HG03280 (cell line): ENCODE measurements around the gene KCTD2.
"Not testable (repeated sequence)": the region's sequence is repeated elsewhere in the genome, so short reads cannot be mapped to it uniquely, and the experiment has no call there.

Source experiments
- ATAC-seq: cut with Tn5 transposase; IDR thresholded peaks from one replicate; pipeline ENCODE4 v1.9.1; 2021; ENCODE audit warnings: mild to moderate bottlenecking, moderate library complexity; ENCODE audit not compliant: unreplicated experiment

Gene KCTD2

DNA sequence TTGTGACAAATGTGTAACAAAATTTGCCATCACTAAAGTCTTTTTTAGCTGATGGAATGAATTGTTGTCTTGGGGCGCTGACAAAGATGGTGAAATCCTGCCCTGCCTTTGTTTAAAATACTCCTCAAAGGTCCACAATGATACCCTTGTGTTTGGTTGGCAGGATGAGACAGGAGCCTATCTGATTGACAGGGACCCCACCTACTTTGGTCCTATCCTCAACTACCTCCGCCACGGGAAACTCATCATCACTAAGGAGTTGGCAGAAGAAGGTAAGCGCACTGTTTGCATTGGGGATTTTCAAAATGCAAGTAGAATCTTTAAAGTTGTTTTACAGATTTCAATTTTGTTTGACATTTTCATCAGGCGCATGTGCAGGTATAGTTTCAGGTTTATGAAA is 2.0 kb downstream of the KCTD2 start:
- ATAC-seq: no peak

DNA sequence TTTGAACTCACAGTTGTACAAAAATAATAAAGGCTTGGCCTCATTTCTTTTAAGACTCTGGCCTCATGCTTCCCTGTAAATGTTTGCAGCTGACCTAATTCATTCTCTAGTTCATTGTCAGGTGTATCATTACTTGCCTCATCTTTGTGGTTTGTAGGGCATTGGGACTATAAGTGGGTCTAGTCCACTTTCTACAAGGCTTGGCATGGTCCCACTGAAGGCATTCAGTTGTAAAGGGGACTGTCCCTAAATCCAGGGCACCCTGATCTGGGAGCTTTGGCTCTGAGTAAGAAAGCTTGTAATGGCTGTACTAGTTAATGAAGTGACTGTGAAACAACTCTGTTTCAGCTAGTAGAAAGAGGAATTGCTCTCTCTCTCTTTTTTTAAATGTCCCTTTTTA is 2.7 kb downstream of the KCTD2 start:
- ATAC-seq: no peak

DNA sequence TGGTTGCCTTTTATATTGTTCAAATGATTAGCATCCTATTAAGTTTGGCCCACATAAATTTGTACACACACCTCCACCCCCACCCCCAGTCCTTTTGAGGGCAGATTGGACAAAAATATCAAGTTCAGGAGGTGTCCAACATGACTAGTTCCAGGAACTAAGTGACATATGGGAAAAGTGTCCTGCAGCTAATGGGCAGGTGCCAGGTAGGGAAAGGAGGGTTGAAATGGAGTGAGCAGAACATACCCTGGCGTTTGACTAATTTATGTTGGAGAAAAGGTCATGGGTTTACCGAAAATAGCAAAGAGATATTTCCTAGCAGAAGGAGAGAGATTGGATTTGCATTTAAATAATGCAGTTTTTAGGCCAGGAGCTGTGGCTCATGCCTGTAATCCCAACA is 4.9 kb downstream of the KCTD2 start:
- no peak for ATAC-seq

DNA sequence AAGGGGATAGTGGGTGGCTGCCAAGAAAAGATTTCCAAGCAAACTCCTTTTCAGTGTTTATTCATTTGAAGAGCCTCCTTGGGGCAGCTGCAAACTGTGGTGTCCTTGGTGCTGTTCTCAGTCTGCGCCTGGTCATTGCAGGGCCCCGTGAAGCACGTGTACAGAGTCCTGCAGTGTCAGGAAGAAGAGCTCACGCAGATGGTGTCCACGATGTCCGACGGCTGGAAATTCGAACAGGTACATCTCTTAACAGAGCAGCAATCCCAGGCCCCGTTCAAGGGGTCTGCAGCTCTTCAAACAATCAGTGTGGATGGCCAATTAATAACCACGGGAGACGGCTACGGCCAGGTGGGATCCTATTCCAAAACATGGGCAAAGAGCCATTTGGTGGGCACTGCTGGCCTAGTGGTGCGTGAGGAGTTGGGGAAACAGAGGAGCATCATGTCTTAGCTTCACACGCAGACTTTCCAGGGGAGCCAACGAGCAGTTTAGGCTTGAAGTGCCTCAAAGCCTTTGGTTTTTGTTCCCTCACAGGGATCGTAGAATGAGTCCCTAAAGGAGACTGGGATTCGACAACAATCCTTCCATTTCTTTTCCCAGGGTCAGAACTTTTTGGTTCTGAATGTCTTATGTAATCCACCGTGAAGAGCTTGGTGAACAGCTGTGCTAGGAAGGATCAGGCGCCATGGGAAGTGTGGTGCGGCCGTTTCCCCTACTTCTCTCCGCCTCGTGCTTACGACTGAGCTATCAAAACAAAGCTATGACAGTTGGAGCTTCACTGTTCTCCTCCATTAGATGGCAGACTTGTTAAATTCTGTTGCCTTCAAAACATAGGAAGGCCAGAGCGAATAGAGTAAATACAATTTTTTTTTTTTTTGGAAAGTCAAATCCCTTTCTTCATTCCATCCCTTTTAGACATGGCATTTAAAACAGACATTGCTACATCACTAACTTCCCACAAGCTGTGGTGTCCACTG is 12.6 kb downstream of the KCTD2 start:
- no peak for ATAC-seq

DNA sequence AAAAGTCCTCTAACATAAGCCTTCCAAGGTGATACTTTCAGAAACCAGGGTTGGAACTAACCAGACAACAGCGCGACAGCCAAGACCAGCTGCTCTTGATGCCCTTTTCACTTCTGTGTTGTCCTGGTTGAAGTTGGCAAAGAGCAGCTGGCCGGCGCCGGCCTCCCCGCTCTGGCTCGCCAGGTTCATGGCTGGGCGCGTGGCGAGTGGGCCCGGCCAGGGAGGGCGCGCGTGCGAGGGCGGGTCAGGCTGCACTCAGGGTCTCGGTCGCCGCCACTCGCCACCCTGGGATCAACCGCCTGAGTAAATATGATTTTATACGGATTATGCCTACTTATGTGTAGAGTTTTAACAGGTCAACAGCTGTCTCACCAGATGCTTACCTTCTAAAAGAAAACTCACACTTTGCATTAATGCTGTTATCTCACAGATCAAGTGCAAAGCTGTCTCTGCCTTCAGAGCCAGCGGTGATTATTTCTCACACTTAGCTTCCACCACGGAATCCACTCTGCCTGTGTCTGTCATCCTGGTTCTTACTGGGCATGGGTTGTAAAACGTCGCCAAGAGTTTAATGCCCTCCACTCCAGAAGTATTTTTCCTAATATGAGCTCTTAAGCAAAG is 13.5 kb downstream of the KCTD2 start:
- no peak for ATAC-seq

DNA sequence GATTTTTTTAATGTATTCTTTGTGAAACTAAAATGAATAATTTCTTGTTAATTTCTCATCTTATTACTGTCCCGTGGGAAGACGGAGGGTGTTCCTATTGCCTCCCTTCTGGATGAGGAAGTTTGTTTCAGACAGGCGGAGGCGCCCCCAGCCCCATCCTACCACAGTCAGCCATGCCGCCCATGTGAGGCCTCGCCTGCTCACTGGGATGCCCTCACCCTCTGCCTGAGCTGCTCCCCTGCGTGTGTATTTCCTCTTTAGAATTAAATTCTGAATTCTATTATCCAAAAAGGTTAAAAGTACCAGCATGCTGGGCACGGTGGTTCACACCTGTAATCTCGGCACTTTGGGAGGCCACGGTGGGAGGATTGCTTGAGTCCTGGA is 14.0 kb downstream of the KCTD2 start:
- no peak for ATAC-seq

DNA sequence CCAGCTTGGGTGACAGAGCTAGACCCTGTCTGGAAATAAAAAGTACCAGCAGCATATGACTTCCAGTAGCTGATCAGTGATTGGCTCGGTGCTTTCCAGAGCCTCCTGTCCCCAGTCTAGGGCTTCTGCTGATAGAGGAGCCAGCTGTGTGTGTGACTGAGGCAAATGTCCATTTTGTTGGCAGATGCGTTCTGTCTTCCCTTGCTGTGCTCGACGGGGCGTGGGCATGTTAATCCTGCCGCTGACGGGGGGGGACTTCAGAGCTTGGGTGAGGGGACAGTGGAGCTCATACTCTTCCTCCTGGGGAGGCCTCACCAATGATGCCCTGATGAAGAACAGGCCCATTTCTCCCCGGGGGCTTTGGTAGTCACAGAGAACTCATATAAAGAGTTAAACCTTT is 14.6 kb downstream of the KCTD2 start:
- ATAC-seq: no peak

DNA sequence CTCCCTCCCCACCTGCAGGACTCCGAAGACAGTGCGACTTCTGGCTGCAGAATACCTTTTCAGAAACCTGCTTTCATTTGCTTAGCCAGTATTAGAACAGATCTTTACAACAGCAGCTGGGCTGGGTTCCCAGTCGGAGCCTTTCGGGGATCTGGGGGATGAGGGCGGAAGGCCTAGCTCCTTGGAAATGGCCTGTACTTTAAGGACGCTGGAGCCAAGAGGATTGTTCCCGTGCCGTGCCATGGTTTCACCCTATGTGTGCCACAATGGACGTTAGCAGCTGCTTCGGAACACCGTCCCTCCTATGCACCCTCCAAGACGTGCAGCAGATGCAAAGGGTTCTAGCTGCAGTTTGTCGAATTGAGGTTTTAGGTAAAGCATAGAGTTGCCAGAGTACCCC is 16.2 kb downstream of the KCTD2 start:
- no peak for ATAC-seq

DNA sequence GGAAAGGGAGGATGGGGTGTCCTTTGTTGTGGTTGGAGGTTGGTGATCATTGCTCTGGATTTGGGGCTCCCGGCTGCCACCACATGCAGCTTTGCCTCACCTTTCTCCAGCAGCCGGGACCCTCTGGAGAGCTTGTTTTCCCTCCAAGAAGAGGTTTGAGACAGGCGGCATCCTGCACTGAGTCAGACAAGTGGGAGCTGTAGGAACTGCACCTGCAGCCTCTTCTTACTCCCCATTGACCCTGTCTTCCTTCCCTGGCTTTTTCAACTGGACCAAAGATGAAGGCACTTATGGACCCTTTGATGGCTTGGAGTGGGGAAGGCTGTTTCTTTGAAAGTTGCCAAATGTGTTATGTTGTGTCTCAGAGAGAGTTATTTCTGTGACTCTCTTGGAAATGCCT is 16.6 kb downstream of the KCTD2 start:
- ATAC-seq: no peak

DNA sequence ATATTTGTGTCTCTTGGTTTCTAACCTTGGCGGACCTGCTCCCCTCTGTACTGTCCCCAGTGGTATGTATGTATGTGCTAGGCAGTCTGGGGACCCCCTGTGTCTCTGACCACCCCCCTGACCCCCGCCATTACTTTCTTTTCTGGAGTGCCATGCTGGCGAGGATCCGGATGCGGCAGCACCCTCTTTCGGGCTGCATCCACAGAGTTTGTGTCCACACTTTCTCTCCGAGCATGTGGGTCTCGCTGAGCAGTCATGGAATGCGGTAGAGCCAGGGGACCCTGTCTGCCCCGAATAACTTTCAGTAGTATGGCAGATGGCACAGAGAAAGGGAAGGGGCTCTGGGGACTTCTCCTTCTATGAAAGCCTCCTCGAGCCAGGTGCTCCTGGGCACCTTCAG is 17.0 kb downstream of the KCTD2 start:
- no peak for ATAC-seq

DNA sequence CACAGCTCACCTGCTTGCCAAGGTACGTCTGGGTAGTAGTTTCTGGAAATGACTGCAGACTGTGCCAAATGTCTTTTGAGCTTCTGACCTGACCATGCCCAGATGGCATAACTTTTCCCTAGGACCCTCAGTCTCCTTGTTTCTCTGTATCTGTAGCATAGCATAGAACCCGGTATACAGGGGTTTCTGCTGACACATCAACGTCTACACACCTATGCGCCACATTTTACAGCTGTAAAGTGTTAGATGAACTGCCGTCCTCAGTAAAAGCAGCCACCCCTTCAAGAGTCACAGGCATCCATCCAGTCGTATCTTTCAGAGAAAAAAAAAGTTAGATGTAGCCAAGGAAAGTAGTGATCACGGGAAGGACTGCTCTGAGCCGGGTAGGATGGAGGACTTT is 17.4 kb downstream of the KCTD2 start:
- ATAC-seq: no peak

DNA sequence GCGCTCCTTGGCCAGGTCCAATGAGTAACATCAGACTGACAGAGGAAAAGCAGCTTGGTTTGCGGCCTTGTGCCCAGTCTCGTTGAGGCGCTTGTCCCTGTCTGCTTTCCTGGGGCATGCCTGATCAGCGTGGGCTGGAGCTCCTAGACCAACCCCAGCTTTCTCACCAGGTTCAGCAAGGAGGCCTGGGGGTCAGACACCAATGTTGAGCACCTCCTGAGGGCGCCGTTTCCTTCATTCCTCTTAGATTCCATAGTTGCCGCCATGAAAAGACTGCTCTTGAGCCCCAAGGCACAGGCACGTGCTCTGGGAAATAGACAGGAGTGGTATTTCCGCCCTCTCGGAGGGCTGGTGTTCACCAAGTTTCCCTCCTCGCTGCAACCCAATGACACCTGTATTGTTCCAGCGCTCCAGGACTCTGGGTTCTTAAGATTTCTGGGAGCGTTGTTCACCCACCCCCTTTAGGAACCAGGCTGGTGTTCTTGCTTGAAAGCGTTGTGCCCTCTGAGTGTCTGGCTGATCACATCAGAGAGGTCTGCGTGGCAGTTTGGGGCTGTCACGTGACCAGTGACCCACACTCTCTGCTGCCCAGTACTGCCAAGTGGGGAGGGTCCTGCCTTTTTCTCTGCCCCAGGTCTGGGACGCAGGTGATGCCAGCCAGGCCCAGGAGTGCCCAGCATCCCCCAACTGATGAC is 18.0 kb downstream of the KCTD2 start:
- no peak for ATAC-seq

DNA sequence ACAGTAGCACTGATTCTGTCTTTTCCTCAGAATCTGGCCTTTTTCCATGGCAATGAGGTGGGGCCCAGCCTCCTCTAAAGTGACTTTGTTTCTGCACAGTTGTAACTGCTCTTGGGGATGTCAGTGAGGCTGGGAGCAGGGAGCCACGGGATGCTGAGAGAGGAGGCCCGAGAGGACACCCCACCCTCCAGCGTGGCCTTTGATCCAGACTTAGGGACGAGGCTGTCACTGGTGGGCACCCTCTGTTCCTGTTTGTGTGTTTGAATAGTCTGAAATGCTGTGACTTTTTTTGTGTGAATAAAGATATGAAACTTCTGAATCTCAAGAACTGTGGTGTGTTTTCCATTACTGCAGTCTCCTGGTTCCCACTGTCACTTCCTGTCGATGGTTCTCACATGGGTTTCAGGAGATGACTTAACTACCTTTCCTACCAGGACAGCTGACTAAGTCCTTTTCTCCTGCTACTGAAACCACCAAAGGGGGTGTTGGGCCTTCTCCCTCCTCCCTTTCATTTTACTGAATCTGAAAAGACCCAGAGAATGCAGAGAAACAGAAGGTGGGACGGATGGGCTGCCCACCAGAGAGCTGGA is 18.6 kb downstream of the KCTD2 start:
- ATAC-seq: no peak

DNA sequence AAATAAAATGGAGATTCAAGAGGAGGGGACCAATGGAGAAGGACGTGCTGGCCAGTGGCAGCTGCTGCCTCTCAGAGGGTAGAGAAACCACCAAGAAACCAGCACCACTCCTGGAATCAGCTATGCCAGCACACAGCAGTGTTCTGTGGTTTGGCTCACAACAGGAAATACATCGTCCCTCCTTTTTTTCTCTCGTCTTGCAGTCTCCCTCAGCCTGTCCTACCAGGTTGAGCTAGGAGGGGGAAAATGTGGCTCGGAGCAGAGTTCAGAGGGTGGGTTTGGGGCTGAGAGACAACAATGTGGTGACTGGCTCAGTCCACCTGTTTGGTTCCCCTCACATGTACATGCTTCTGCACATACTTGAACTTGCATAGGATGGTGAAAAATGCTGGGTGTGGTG is 20.8 kb downstream of the KCTD2 start:
- ATAC-seq: no peak

DNA sequence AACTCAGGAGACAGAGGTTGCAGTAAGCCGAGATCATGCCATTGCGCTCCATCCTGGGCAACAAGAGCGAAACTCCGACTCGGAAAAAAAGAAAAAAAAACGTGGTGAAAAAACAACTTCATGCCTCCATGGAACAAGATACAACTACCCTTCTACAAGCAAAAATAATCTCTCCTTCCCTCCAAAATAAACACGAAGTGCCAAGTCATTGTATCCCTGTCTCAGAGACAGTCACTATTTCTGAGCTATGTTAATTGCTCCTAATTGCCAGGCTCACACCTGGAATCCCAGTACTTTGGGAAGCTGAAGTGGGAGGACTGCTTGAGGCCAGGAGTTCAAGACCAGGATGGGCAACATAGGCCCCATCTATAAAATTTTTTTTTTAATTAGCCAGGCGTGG is 21.7 kb downstream of the KCTD2 start:
- ATAC-seq: no peak

DNA sequence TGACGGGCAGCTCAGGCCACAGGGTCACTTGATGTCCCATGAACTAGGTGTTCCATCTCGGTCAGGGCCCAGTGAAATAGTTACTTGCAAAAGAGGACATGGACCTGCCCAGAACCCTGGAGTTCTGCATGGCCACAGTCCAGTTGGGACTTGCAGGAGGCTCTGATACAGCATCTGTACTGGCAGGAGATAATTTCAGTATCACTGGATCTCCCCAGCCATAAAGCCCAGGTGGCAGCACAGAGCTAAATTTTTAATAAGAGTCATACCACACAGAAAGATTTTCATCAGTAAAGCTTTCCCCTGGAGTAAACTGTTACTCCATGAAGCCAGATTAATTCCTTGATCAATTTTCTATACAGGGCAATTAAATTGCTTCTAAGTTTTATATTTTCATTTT is 22.8 kb downstream of the KCTD2 start:
- no peak for ATAC-seq

DNA sequence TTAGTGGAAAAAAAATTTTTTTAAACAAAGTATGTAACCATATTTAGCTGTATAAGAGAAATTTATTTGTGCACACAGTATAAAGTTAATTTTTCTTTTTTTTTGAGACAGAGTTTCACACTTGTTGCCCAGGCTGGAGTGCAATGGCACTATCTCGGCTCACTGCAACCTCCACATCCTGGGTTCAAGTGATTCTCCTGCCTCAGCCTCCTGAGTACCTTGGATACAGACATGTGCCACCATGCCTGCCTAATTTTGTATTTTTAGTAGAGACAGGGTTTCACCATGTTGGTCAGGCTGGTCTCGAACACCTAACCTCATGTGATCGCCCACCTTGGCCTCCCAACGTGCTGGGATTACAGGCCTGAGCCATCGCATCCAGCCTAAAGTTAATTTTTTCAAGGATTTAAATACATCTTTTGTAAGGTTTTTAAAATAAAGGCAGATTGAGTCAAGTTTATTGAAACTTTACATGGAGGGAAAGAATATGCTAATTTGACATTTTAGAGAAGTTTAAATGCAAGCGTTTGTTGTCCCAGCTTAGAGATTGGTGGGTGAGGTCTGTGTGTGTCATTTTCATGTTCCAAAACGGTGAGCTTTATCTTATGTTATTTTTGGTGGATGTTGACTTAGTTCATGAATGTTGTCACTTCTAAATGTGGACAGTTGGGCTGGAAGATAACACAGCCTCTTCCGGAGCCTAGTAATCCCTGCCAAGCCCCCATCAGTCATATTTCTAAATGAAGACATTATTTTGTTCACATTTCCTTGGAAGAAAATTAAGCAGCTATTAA is 24.6 kb downstream of the KCTD2 start:
- ATAC-seq: not testable (repeated sequence)

DNA sequence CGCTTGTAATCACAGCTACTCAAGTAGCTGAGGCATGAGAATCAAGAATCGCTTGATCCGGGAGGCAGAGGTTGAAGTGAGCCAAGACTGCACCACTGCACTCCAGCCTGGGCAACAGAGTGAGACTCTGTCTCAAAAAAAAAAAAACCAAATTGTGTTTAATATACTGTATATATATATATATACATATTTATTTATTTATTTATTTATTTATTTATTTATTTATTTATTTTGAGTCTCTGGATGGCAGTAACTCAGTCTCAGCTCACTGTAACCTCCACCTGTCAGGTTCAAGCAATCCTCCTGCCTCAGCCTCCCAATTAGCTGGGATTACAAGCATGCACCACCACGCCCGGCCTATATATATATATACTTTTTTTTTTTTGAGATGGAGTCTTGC is 25.9 kb downstream of the KCTD2 start:
- ATAC-seq: not testable (repeated sequence)

DNA sequence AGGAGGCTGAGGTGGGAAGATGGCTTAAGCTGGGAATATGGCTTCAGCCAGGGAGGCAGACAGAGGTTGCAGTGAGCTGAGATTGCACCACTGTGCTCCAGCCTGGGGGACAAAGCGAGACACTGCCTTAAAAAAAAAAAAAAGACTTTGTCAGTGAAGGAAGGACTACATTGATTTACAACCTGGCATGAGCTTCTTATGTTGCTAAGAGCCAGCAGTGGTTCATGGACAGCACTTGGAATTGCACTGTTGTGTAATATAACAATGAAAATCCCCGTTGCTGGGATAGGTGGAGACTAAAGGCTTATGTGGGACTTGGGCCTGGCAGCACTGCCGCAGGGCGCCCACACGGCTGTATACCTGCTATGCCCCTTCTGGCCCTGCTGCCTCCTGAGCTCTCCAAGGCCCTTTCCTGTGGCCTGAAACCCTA is 26.6 kb downstream of the KCTD2 start:
- ATAC-seq: no peak

DNA sequence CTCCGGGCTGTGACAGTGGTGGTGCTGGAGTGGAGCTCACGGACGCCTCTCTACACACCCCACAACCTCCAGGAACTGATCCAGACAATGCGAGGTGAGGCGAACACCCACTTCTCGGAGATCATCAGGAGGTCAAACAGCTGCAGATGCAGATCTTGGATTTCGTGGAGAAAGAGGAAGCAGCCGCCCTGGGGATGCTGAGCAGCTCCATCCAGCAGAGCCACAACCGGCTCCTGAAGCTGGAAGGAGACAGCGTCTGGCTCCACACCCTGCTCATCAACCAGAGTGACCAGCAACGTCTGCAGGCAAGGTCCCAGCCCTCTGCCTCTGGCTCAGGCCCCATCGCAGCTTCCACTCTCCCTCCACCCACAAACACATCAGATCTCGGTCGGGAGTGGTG is 27.5 kb downstream of the KCTD2 start:
- ATAC-seq: no peak
